GM23338 (cell line): ENCODE measurements around the gene NUDT16L1. TPM values are rescaled to one million over a fixed set of nuclear protein-coding genes. Genes with fewer than 3 reads are reported as not detected.

Source experiments
- ATAC-seq: fragments of 200-7000 bp; cut with Tn5 transposase; 3 replicates; pipeline ENCODE4 v1.9.1; 2020
- DNase-seq: peaks from one replicate; pipeline ENCODE4 v3.0.0-alpha.2; 2015; ENCODE audit warnings: low spot score
- H2AFZ ChIP-seq: fragments of 200-600 bp; sonication (generic); 2 replicates; pipeline ENCODE4 v1.8.0; 2016; ENCODE audit warnings: antibody characterized with exemption, mild to moderate bottlenecking, moderate library complexity
- H3F3A ChIP-seq: fragments of 200-600 bp; sonication (generic); replicated peaks from 2 replicates; pipeline ENCODE4 v1.8.0; 2017; ENCODE audit warnings: antibody characterized with exemption, mixed run types, low read depth
- H3K27ac ChIP-seq: fragments of 200-600 bp; sonication (generic); 2 replicates; pipeline ENCODE4 v1.6.1; 2016; ENCODE audit warnings: low read depth
- H3K27me3 ChIP-seq: fragments of 200-600 bp; sonication (generic); 2 replicates; pipeline ENCODE4 v1.8.0; 2016; ENCODE audit warnings: mild to moderate bottlenecking, mixed run types, moderate library complexity; ENCODE audit not compliant: insufficient read depth
- H3K36me3 ChIP-seq: fragments of 200-600 bp; sonication (generic); 2 replicates; pipeline ENCODE4 v1.8.0; 2016; ENCODE audit warnings: mild to moderate bottlenecking; ENCODE audit not compliant: insufficient read depth
- H3K4me1 ChIP-seq: fragments of 200-600 bp; sonication (generic); 2 replicates; pipeline ENCODE4 v1.8.0; 2016; ENCODE audit warnings: mild to moderate bottlenecking, moderate library complexity; ENCODE audit not compliant: insufficient read depth
- H3K4me2 ChIP-seq: fragments of 200-600 bp; sonication (generic); 2 replicates; pipeline ENCODE4 v1.7.1; 2017; ENCODE audit warnings: mixed run types
- H3K4me3 ChIP-seq: fragments of 200-600 bp; sonication (generic); 2 replicates; pipeline ENCODE4 v1.6.1; 2016; ENCODE audit warnings: mixed run types
- H3K79me2 ChIP-seq: fragments of 200-600 bp; sonication (generic); replicated peaks from 2 replicates; pipeline ENCODE4 v1.8.0; 2017; ENCODE audit warnings: mild to moderate bottlenecking; ENCODE audit not compliant: insufficient read depth
- H3K9me2 ChIP-seq: fragments of 200-600 bp; sonication (generic); 2 replicates; pipeline ENCODE4 v1.8.0; 2017; ENCODE audit not compliant: insufficient read depth
- H4K20me1 ChIP-seq: fragments of 200-600 bp; sonication (generic); replicated peaks from 2 replicates; pipeline ENCODE4 v1.8.0; 2017; ENCODE audit warnings: mild to moderate bottlenecking; ENCODE audit not compliant: insufficient read depth
- H3K27ac Mint-ChIP-seq: 2 replicates; pipeline ENCODE4 v1.8.0; 2020; ENCODE audit warnings: inconsistent platforms, mild to moderate bottlenecking, moderate library complexity, mixed read lengths
- H3K27me3 Mint-ChIP-seq: 3 replicates; pipeline ENCODE4 v1.8.0; 2022; ENCODE audit warnings: low read depth, mild to moderate bottlenecking, moderate library complexity, mixed read lengths, inconsistent platforms; ENCODE audit not compliant: insufficient read depth, poor library complexity
- H3K36me3 Mint-ChIP-seq: 3 replicates; pipeline ENCODE4 v1.8.0; 2021; ENCODE audit warnings: low read depth, mild to moderate bottlenecking, inconsistent platforms, moderate library complexity, mixed read lengths
- H3K4me1 Mint-ChIP-seq: 3 replicates; pipeline ENCODE4 v1.8.0; 2020; ENCODE audit warnings: mild to moderate bottlenecking, inconsistent platforms, mixed read lengths
- H3K4me3 Mint-ChIP-seq: 3 replicates; pipeline ENCODE4 v1.8.0; 2021; ENCODE audit warnings: moderate library complexity, mild to moderate bottlenecking, inconsistent platforms, mixed read lengths
- H3K9me3 Mint-ChIP-seq: 3 replicates; pipeline ENCODE4 v1.8.0; 2020; ENCODE audit warnings: moderate library complexity, mild to moderate bottlenecking, inconsistent platforms, mixed read lengths
- EZH2 ChIP-seq: fragments of 200-600 bp; sonication (generic); IDR thresholded peaks from one replicate; pipeline ENCODE4 v1.8.0; 2017; ENCODE audit warnings: antibody characterized with exemption, mild to moderate bottlenecking, low read depth; ENCODE audit not compliant: unreplicated experiment
- EZH2phosphoT487 ChIP-seq: fragments of 200-600 bp; sonication (generic); IDR thresholded peaks from one replicate; pipeline ENCODE4 v1.8.1; 2018; ENCODE audit warnings: antibody characterized with exemption; ENCODE audit not compliant: unreplicated experiment
- JUNB ChIP-seq: IDR thresholded peaks from one replicate; pipeline ENCODE4 v1.6.1; 2016; ENCODE audit warnings: antibody characterized with exemption; ENCODE audit not compliant: unreplicated experiment
- ZNF331 ChIP-seq: fragments of 250-450 bp; sonication (Bioruptor Pico); IDR thresholded peaks from 2 replicates; pipeline ENCODE4 v1.5.0; 2020; ENCODE audit warnings: low read depth, mild to moderate bottlenecking, moderate library complexity
- polyA plus RNA-seq: library from polyadenylated mRNA; unstranded; fragments of >200 nt; fragmentation: Nextera tagmentation; extraction: Ambion mirVana; gene quantifications from 2 replicates; pipeline ENCODE4 v1.2.1, GENCODE V29; 2016
- total RNA-seq: library from RNA; depleted of rRNA; stranded (reverse); fragments of >200 nt; shearing (Covaris generic); gene quantifications from 2 replicates; pipeline ENCODE4 v1.2.3, GENCODE V29; 2014
- TF ChIP-seq, protein P1 (sequence below): fragments of 250-450 bp; sonication (Bioruptor Pico); IDR thresholded peaks from 2 replicates; pipeline ENCODE4 v1.5.0; 2020; ENCODE audit warnings: mild to moderate bottlenecking, moderate library complexity
- TF ChIP-seq, protein P2 (sequence below): IDR thresholded peaks from one replicate; pipeline ENCODE4 v1.6.1; 2018; ENCODE audit warnings: antibody characterized with exemption; ENCODE audit not compliant: unreplicated experiment
- TF ChIP-seq, protein P3 (sequence below), 2 experiments: fragments of 200-600 bp in 1 of 2; sonication (generic) in 1 of 2; conservative IDR thresholded peaks; 2 replicates each; pipeline versions ENCODE4 v1.5.1 to v1.6.1; 2016 to 2017; ENCODE audit warnings: antibody characterized with exemption in 2 of 2, low read depth in 2 of 2, mild to moderate bottlenecking in 2 of 2, moderate library complexity in 1 of 2

The NUDT16L1 gene
- total and polyA plus RNA-seq, 2 experiments from 2014 or later = 37.1 to 80.4 TPM

DNA sequence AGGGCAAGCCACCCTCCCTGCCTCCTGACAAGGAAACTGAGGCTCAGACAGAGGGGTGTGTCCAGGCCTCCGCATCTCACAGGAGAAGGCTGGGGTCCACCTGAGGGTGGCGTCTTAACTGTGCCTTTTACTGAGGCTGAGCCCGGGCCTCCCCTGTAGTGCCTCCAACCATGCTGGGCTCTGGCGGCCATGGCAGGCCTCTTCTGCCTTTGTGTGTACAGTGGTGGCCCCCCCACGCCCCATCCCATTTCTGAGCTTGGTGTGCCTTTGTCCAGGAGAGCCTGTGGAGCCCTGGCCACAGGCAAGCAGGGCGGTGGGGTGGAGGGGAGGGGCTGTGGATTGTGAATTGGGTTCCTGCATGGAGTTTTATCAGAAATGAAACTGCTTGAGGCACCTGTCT, 37.6 kb upstream of the NUDT16L1 start (continued):
- TF ChIP-seq, protein P1, sequence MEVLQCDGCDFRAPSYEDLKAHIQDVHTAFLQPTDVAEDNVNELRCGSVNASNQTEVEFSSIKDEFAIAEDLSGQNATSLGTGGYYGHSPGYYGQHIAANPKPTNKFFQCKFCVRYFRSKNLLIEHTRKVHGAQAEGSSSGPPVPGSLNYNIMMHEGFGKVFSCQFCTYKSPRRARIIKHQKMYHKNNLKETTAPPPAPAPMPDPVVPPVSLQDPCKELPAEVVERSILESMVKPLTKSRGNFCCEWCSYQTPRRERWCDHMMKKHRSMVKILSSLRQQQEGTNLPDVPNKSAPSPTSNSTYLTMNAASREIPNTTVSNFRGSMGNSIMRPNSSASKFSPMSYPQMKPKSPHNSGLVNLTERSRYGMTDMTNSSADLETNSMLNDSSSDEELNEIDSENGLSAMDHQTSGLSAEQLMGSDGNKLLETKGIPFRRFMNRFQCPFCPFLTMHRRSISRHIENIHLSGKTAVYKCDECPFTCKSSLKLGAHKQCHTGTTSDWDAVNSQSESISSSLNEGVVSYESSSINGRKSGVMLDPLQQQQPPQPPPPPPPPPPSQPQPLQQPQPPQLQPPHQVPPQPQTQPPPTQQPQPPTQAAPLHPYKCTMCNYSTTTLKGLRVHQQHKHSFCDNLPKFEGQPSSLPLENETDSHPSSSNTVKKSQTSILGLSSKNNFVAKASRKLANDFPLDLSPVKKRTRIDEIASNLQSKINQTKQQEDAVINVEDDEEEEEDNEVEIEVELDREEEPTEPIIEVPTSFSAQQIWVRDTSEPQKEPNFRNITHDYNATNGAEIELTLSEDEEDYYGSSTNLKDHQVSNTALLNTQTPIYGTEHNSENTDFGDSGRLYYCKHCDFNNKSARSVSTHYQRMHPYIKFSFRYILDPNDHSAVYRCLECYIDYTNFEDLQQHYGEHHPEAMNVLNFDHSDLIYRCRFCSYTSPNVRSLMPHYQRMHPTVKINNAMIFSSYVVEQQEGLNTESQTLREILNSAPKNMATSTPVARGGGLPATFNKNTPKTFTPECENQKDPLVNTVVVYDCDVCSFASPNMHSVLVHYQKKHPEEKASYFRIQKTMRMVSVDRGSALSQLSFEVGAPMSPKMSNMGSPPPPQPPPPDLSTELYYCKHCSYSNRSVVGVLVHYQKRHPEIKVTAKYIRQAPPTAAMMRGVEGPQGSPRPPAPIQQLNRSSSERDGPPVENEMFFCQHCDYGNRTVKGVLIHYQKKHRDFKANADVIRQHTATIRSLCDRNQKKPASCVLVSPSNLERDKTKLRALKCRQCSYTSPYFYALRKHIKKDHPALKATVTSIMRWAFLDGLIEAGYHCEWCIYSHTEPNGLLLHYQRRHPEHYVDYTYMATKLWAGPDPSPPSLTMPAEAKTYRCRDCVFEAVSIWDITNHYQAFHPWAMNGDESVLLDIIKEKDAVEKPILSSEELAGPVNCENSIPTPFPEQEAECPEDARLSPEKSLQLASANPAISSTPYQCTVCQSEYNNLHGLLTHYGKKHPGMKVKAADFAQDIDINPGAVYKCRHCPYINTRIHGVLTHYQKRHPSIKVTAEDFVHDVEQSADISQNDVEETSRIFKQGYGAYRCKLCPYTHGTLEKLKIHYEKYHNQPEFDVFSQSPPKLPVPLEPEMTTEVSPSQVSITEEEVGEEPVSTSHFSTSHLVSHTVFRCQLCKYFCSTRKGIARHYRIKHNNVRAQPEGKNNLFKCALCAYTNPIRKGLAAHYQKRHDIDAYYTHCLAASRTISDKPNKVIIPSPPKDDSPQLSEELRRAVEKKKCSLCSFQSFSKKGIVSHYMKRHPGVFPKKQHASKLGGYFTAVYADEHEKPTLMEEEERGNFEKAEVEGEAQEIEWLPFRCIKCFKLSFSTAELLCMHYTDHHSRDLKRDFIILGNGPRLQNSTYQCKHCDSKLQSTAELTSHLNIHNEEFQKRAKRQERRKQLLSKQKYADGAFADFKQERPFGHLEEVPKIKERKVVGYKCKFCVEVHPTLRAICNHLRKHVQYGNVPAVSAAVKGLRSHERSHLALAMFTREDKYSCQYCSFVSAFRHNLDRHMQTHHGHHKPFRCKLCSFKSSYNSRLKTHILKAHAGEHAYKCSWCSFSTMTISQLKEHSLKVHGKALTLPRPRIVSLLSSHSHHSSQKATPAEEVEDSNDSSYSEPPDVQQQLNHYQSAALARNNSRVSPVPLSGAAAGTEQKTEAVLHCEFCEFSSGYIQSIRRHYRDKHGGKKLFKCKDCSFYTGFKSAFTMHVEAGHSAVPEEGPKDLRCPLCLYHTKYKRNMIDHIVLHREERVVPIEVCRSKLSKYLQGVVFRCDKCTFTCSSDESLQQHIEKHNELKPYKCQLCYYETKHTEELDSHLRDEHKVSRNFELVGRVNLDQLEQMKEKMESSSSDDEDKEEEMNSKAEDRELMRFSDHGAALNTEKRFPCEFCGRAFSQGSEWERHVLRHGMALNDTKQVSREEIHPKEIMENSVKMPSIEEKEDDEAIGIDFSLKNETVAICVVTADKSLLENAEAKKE (CRISPR knock-in tag) = no peak
- no peak for TF ChIP-seq EZH2phosphoT487
- TF ChIP-seq ZNF331 (CRISPR knock-in tag) = no peak
- TF ChIP-seq EZH2 = no peak

DNA sequence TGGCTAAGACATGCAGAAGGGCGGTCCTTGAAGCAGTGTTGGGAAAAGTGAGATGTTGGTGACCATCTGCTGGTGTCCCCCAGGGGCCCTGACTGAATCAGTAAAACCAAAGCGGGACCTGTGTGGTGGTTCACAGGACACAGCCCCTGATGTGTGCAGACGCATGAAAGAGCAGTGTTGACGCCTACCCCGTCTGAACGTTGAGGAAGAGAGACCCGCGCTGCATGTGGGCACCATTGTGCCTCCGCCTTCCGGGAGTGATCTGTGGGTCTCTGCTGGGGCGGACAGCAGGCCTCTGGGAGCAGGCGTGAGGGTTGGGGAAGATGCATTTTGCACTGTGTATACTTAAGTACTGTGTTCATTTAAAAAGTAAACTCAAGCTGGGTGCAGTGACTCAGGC, 37.1 kb upstream of the NUDT16L1 start:
- Histone ChIP-seq H3K9me2 (no peaks in the 10 kb centered on the region), H3K36me3 (no peaks in the 10 kb centered on the region), H3K4me2 (no peak overlapping the region), H4K20me1 (no peaks in the 10 kb centered on the region), H2AFZ (no peak overlapping the region), H3F3A (no peaks in the 10 kb centered on the region), H3K27me3 (no peaks in the 10 kb centered on the region), H3K4me1 (no peaks in the 10 kb centered on the region), H3K4me3 (no peak overlapping the region), H3K27ac (no peak overlapping the region), H3K79me2 (no peaks in the 10 kb centered on the region)
- H3K4me3 Mint-ChIP-seq = no peak overlapping the region
- no peak overlapping the region for H3K27ac Mint-ChIP-seq
- ATAC-seq (no peak), DNase-seq (no peak)
- no peaks in the 10 kb centered on the region for H3K9me3 Mint-ChIP-seq
- H3K36me3 Mint-ChIP-seq = peaks cover 19% of the 10 kb centered on the region
- no peaks in the 10 kb centered on the region for H3K4me1 Mint-ChIP-seq
- peaks cover 2% of the 10 kb centered on the region for H3K27me3 Mint-ChIP-seq
- TF ChIP-seq, protein P2, sequence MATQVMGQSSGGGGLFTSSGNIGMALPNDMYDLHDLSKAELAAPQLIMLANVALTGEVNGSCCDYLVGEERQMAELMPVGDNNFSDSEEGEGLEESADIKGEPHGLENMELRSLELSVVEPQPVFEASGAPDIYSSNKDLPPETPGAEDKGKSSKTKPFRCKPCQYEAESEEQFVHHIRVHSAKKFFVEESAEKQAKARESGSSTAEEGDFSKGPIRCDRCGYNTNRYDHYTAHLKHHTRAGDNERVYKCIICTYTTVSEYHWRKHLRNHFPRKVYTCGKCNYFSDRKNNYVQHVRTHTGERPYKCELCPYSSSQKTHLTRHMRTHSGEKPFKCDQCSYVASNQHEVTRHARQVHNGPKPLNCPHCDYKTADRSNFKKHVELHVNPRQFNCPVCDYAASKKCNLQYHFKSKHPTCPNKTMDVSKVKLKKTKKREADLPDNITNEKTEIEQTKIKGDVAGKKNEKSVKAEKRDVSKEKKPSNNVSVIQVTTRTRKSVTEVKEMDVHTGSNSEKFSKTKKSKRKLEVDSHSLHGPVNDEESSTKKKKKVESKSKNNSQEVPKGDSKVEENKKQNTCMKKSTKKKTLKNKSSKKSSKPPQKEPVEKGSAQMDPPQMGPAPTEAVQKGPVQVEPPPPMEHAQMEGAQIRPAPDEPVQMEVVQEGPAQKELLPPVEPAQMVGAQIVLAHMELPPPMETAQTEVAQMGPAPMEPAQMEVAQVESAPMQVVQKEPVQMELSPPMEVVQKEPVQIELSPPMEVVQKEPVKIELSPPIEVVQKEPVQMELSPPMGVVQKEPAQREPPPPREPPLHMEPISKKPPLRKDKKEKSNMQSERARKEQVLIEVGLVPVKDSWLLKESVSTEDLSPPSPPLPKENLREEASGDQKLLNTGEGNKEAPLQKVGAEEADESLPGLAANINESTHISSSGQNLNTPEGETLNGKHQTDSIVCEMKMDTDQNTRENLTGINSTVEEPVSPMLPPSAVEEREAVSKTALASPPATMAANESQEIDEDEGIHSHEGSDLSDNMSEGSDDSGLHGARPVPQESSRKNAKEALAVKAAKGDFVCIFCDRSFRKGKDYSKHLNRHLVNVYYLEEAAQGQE = no peak
- TF ChIP-seq ZNF331 (CRISPR knock-in tag) = no peak
- TF ChIP-seq JUNB = no peak
- TF ChIP-seq EZH2phosphoT487 = no peak
- TF ChIP-seq, protein P3, sequence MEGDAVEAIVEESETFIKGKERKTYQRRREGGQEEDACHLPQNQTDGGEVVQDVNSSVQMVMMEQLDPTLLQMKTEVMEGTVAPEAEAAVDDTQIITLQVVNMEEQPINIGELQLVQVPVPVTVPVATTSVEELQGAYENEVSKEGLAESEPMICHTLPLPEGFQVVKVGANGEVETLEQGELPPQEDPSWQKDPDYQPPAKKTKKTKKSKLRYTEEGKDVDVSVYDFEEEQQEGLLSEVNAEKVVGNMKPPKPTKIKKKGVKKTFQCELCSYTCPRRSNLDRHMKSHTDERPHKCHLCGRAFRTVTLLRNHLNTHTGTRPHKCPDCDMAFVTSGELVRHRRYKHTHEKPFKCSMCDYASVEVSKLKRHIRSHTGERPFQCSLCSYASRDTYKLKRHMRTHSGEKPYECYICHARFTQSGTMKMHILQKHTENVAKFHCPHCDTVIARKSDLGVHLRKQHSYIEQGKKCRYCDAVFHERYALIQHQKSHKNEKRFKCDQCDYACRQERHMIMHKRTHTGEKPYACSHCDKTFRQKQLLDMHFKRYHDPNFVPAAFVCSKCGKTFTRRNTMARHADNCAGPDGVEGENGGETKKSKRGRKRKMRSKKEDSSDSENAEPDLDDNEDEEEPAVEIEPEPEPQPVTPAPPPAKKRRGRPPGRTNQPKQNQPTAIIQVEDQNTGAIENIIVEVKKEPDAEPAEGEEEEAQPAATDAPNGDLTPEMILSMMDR (conservative IDR thresholded peaks at IDR 0.05; ENCODE audit: low read depth in 2 of 2) = no peak
